GM23248 (cell line): ENCODE results near the gene IGSF22. TPM values are rescaled to one million over a fixed set of nuclear protein-coding genes. Genes with fewer than 3 reads are reported as not detected.

Experiments
- DNase-seq: peaks from one replicate; pipeline ENCODE4 v3.0.0-alpha.2; 2015
- H2AFZ ChIP-seq: fragments of 200-600 bp; sonication (generic); 2 replicates; pipeline ENCODE4 v1.6.1; 2016; ENCODE audit warnings: antibody characterized with exemption
- H3F3A ChIP-seq: fragments of 200-600 bp; sonication (generic); 2 replicates; pipeline ENCODE4 v1.6.1; 2016; ENCODE audit warnings: mild to moderate bottlenecking, antibody characterized with exemption, mixed run types; ENCODE audit not compliant: insufficient read depth
- H3K27ac ChIP-seq: fragments of 200-600 bp; sonication (generic); 2 replicates; pipeline ENCODE4 v1.5.1; 2016; ENCODE audit warnings: mild to moderate bottlenecking
- H3K27me3 ChIP-seq: fragments of 200-600 bp; sonication (generic); replicated peaks from 2 replicates; pipeline ENCODE4 v1.6.1; 2016; ENCODE audit warnings: mild to moderate bottlenecking; ENCODE audit not compliant: insufficient read depth
- H3K36me3 ChIP-seq: fragments of 200-600 bp; sonication (generic); 2 replicates; pipeline ENCODE4 v1.6.1; 2016; ENCODE audit warnings: low read depth, mild to moderate bottlenecking
- H3K4me1 ChIP-seq: fragments of 200-600 bp; sonication (generic); 2 replicates; pipeline ENCODE4 v1.6.1; 2016; ENCODE audit warnings: mild to moderate bottlenecking; ENCODE audit not compliant: insufficient read depth
- H3K4me2 ChIP-seq: fragments of 200-600 bp; sonication (generic); one replicate; pipeline ENCODE4 v1.6.1; 2016; ENCODE audit warnings: mild to moderate bottlenecking; ENCODE audit not compliant: unreplicated experiment
- H3K4me3 ChIP-seq: fragments of 200-600 bp; sonication (generic); 2 replicates; pipeline ENCODE4 v1.5.1; 2016; ENCODE audit warnings: mild to moderate bottlenecking
- H3K79me2 ChIP-seq: fragments of 200-600 bp; sonication (generic); 2 replicates; pipeline ENCODE4 v1.6.1; 2016; ENCODE audit warnings: mild to moderate bottlenecking; ENCODE audit not compliant: insufficient read depth
- H3K9ac ChIP-seq: fragments of 200-600 bp; sonication (generic); 2 replicates; pipeline ENCODE4 v1.6.1; 2016; ENCODE audit warnings: mild to moderate bottlenecking
- H3K9me2 ChIP-seq: fragments of 200-600 bp; sonication (generic); 2 replicates; pipeline ENCODE4 v1.6.1; 2016; ENCODE audit warnings: mixed run types, mild to moderate bottlenecking, moderate library complexity; ENCODE audit not compliant: insufficient read depth
- H3K9me3 ChIP-seq: fragments of 200-600 bp; sonication (generic); one replicate; pipeline ENCODE4 v1.6.1; 2017; ENCODE audit warnings: low read depth
- H4K20me1 ChIP-seq: fragments of 200-600 bp; sonication (generic); 2 replicates; pipeline ENCODE4 v1.6.0; 2016; ENCODE audit not compliant: insufficient read depth
- EZH2 ChIP-seq: fragments of 200-600 bp; sonication (generic); IDR thresholded peaks from 2 replicates; pipeline ENCODE4 v1.6.1; 2018; ENCODE audit warnings: antibody characterized with exemption, mild to moderate bottlenecking; ENCODE audit not compliant: insufficient read depth, poor library complexity, severe bottlenecking
- EZH2phosphoT487 ChIP-seq: fragments of 200-600 bp; sonication (generic); IDR thresholded peaks from 2 replicates; pipeline ENCODE4 v1.6.1; 2018; ENCODE audit warnings: antibody characterized with exemption, moderate library complexity, mild to moderate bottlenecking, low read depth; ENCODE audit not compliant: insufficient read depth
- WGBS, 2 experiments: methylation state at CpG; one replicate each; pipeline ENCODE4 v1.1.6; 2015 to 2017; ENCODE audit warnings: low lambda C conversion rate in 2 of 2, low coverage in 1 of 2; ENCODE audit errors: missing lambda C conversion rate in 2 of 2; 5-methylcytosine and 5-hydroxymethylcytosine counted together
- in situ Hi-C: fragments of 300-500 bp; cut with MboI; formaldehyde crosslinking; loops from 2 replicates; pipeline ENCODE4 v1.15.0; 2020
- polyA plus RNA-seq: library from polyadenylated mRNA; unstranded; fragments of >200 nt; fragmentation: Nextera tagmentation; extraction: Ambion mirVana; gene quantifications from 2 replicates; pipeline ENCODE4 v1.2.1, GENCODE V29; 2016
- total RNA-seq: library from RNA; depleted of rRNA; stranded (reverse); fragments of >200 nt; shearing (Covaris generic); gene quantifications from 2 replicates; pipeline ENCODE4 v1.2.3, GENCODE V29; 2014

The IGSF22 gene
- total and polyA plus RNA-seq, 2 experiments from 2014 or later = not detected

- in situ Hi-C loops = no loop called here
- Histone ChIP-seq H3K79me2 (no peaks in the 10 kb centered on the region), H3K27ac (no peak overlapping the region), H3F3A (no peaks in the 10 kb centered on the region), H3K36me3 (no peaks in the 10 kb centered on the region), H4K20me1 (no peaks in the 10 kb centered on the region), H3K9me3 (no peaks in the 10 kb centered on the region), H2AFZ (no peak overlapping the region), H3K27me3 (no peaks in the 10 kb centered on the region), H3K4me2 (no peak overlapping the region), H3K9ac (no peak overlapping the region), H3K4me3 (no peak overlapping the region), H3K4me1 (no peaks in the 10 kb centered on the region), H3K9me2 (no peaks in the 10 kb centered on the region)
- TF ChIP-seq EZH2 (no peak), EZH2phosphoT487 (no peak)
- 20 to 23% methylated on average over 3 of the region's 3 CpGs for WGBS, 2 experiments
- DNase-seq = no peak
These were observed 31.8 kb upstream of the IGSF22 start for GRCh38 chr11:18757811-18758210.

GRCh38 chr11:18756889-18757288 lies 30.9 kb upstream of the IGSF22 start:
- H3K27ac ChIP-seq = no peak overlapping the region
- no peaks in the 10 kb centered on the region for H3K79me2 ChIP-seq
- TF ChIP-seq EZH2 (no peak), EZH2phosphoT487 (no peak)
- H3K4me3 ChIP-seq = no peak overlapping the region
- in situ Hi-C loops = no loop called here
- DNase-seq = peak; percentile 33
- no peaks in the 10 kb centered on the region for H4K20me1 ChIP-seq
- H3K4me1 ChIP-seq = no peaks in the 10 kb centered on the region
- no peaks in the 10 kb centered on the region for H3K27me3 ChIP-seq
- H3K9me3 ChIP-seq = no peaks in the 10 kb centered on the region
- H3K36me3 ChIP-seq = no peaks in the 10 kb centered on the region
- H2AFZ ChIP-seq = no peak overlapping the region
- H3K9ac ChIP-seq = no peak overlapping the region
- no peak overlapping the region for H3K4me2 ChIP-seq
- WGBS, 2 experiments = 59 to 75% methylated on average over 2 of the region's 2 CpGs
- no peaks in the 10 kb centered on the region for H3K9me2 ChIP-seq
- H3F3A ChIP-seq = no peaks in the 10 kb centered on the region

GRCh38 chr11:18754308-18754707 lies 28.3 kb upstream of the IGSF22 start:
- TF ChIP-seq EZH2 = no peak
- no peak for TF ChIP-seq EZH2phosphoT487
- H3F3A ChIP-seq = no peaks in the 10 kb centered on the region
- no peaks in the 10 kb centered on the region for H4K20me1 ChIP-seq
- 0 out of 2 replicates have a peak, but pooled peaks cover 9% of the 10 kb centered on the region for H3K4me1 ChIP-seq
- H3K4me3 ChIP-seq = no peak overlapping the region
- H3K27ac ChIP-seq = no peak overlapping the region
- no peak overlapping the region for H2AFZ ChIP-seq
- H3K36me3 ChIP-seq = no peaks in the 10 kb centered on the region
- no peak for DNase-seq
- no peaks in the 10 kb centered on the region for H3K9me3 ChIP-seq
- no peak overlapping the region for H3K4me2 ChIP-seq
- no peaks in the 10 kb centered on the region for H3K27me3 ChIP-seq
- in situ Hi-C loops = no loop called here
- 71 to 75% methylated on average over 5 of the region's 5 CpGs for WGBS, 2 experiments
- H3K9ac ChIP-seq = no peak overlapping the region
- no peaks in the 10 kb centered on the region for H3K9me2 ChIP-seq
- no peaks in the 10 kb centered on the region for H3K79me2 ChIP-seq

GRCh38 chr11:18752502-18752901 lies 26.5 kb upstream of the IGSF22 start:
- Histone ChIP-seq H3K27ac (no peak overlapping the region), H2AFZ (no peak overlapping the region), H3K4me3 (no peak overlapping the region), H3K9me3 (no peaks in the 10 kb centered on the region), H3K36me3 (no peaks in the 10 kb centered on the region), H3K9me2 (no peaks in the 10 kb centered on the region), H4K20me1 (no peaks in the 10 kb centered on the region), H3K79me2 (no peaks in the 10 kb centered on the region), H3K9ac (no peak overlapping the region), H3F3A (no peaks in the 10 kb centered on the region), H3K4me2 (no peak overlapping the region), H3K27me3 (no peaks in the 10 kb centered on the region), H3K4me1 (0 out of 2 replicates have a peak, but pooled peaks cover 9% of the 10 kb centered on the region)
- 13 to 19% methylated on average over 3 of the region's 3 CpGs for WGBS, 2 experiments
- in situ Hi-C loops = no loop called here
- DNase-seq = no peak
- TF ChIP-seq EZH2phosphoT487 = no peak
- TF ChIP-seq EZH2 = no peak

GRCh38 chr11:18750944-18751343 lies 25.0 kb upstream of the IGSF22 start:
- H3K36me3 ChIP-seq = no peaks in the 10 kb centered on the region
- H3K27me3 ChIP-seq = no peaks in the 10 kb centered on the region
- H3K9ac ChIP-seq = no peak overlapping the region
- H3K79me2 ChIP-seq = no peaks in the 10 kb centered on the region
- in situ Hi-C loops = no loop called here
- no peak for DNase-seq
- H3K4me2 ChIP-seq = no peak overlapping the region
- H3F3A ChIP-seq = no peaks in the 10 kb centered on the region
- H3K27ac ChIP-seq = no peak overlapping the region
- no peak for TF ChIP-seq EZH2phosphoT487
- no peaks in the 10 kb centered on the region for H3K9me3 ChIP-seq
- WGBS, 2 experiments = 80 to 85% methylated on average over 3 of the region's 3 CpGs
- no peaks in the 10 kb centered on the region for H3K9me2 ChIP-seq
- no peak overlapping the region for H3K4me3 ChIP-seq
- H2AFZ ChIP-seq = no peak overlapping the region
- 0 out of 2 replicates have a peak, but pooled peaks cover 9% of the 10 kb centered on the region for H3K4me1 ChIP-seq
- H4K20me1 ChIP-seq = no peaks in the 10 kb centered on the region
